ENCODE data around the gene ITGB3BP.

GRCh38 chr1:63442141-63442475, 80.9 kb downstream of the ITGB3BP start:
- no peak for TF ChIP-seq CTCF (optimal IDR thresholded peaks at IDR 0.05 in 1 of 3, IDR thresholded peaks at IDR 0.05 in 1 of 3, conservative IDR thresholded peaks at IDR 0.05 in 1 of 3; ENCODE audit: extremely low read depth in 1 of 3, insufficient read depth in 2 of 3, low read length in 3 of 3)
- TF ChIP-seq EZH2 (IDR thresholded peaks at IDR 0.05; ENCODE audit: low read length) = no peak
